Keratinocyte (primary cell): ENCODE results near the gene PTPN2. TPM values are rescaled to one million over a fixed set of nuclear protein-coding genes. Genes with fewer than 3 reads are reported as not detected.
"Not testable (repeated sequence)": the region's sequence is repeated elsewhere in the genome, so short reads cannot be mapped to it uniquely, and the experiment has no call there.

ENCODE experiments used
- DNase-seq: peaks from one replicate; pipeline ENCODE4 v3.0.0-alpha.2; 2011; ENCODE audit warnings: low read depth, missing footprints, low spot score
- FAIRE-seq: peaks from 2 replicates; lab custom pipeline; 2011; peaks lifted over from hg19 to GRCh38; lab: Jason Lieb, UNC
- H2AFZ ChIP-seq: 2 replicates; pipeline ENCODE4 v1.6.0; 2012; ENCODE audit warnings: low read length, control low read depth, inconsistent platforms; ENCODE audit not compliant: control insufficient read depth
- H3K27ac ChIP-seq: 2 replicates; pipeline ENCODE4 v1.5.1; 2011; ENCODE audit warnings: low read length; ENCODE audit not compliant: control insufficient read depth, insufficient read depth
- H3K27me3 ChIP-seq: 3 replicates; pipeline ENCODE4 v1.6.0; 2011; ENCODE audit warnings: low read length; ENCODE audit not compliant: control insufficient read depth, insufficient read depth; ENCODE audit errors: extremely low read depth
- H3K36me3 ChIP-seq, 2 experiments: 2 replicates in 1 of 2; 3 replicates in 1 of 2; pipeline ENCODE4 v1.5.1; 2011; ENCODE audit warnings: low read length in 2 of 2, mild to moderate bottlenecking in 1 of 2; ENCODE audit not compliant: control insufficient read depth in 2 of 2, insufficient read depth in 2 of 2; ENCODE audit errors: extremely low read depth in 1 of 2
- H3K4me1 ChIP-seq: 3 replicates; pipeline ENCODE4 v1.5.1; 2011; ENCODE audit warnings: low read length; ENCODE audit not compliant: control insufficient read depth, insufficient read depth; ENCODE audit errors: extremely low read depth
- H3K4me2 ChIP-seq: 3 replicates; pipeline ENCODE4 v1.6.0; 2011; ENCODE audit warnings: low read depth, low read length; ENCODE audit not compliant: control insufficient read depth, insufficient read depth; ENCODE audit errors: extremely low read depth
- H3K4me3 ChIP-seq, 3 experiments: fragments of 200-600 bp in 1 of 3; sonication (generic) in 1 of 3; 2 replicates in 2 of 3; 3 replicates in 1 of 3; pipeline ENCODE4 v1.5.1; 2011 to 2016; ENCODE audit warnings: low read length in 3 of 3, mild to moderate bottlenecking in 3 of 3, control low read depth in 2 of 3, inconsistent platforms in 1 of 3, low read depth in 1 of 3, mixed read lengths in 1 of 3, mixed run types in 1 of 3, moderate library complexity in 1 of 3; ENCODE audit not compliant: control insufficient read depth in 2 of 3, insufficient read depth in 2 of 3; ENCODE audit errors: extremely low read depth in 1 of 3
- H3K79me2 ChIP-seq: 2 replicates; pipeline ENCODE4 v1.6.0; 2012; ENCODE audit warnings: low read length; ENCODE audit not compliant: control insufficient read depth, insufficient read depth
- H3K9ac ChIP-seq: 3 replicates; pipeline ENCODE4 v1.6.0; 2011; ENCODE audit warnings: low read length; ENCODE audit not compliant: control insufficient read depth, insufficient read depth; ENCODE audit errors: extremely low read depth
- H3K9me1 ChIP-seq: 3 replicates; pipeline ENCODE4 v1.6.0; 2011; ENCODE audit warnings: low read length; ENCODE audit not compliant: control insufficient read depth, insufficient read depth; ENCODE audit errors: extremely low read depth
- H3K9me3 ChIP-seq: 2 replicates; pipeline ENCODE4 v1.5.1; 2012; ENCODE audit warnings: low read depth, low read length; ENCODE audit not compliant: control insufficient read depth
- H4K20me1 ChIP-seq: 3 replicates; pipeline ENCODE4 v1.6.0; 2011; ENCODE audit warnings: low read length; ENCODE audit not compliant: control insufficient read depth, insufficient read depth; ENCODE audit errors: extremely low read depth
- CTCF ChIP-seq, 3 experiments: IDR thresholded peaks in 1 of 3; conservative IDR thresholded peaks in 1 of 3; optimal IDR thresholded peaks in 1 of 3; 2 replicates in 2 of 3; 3 replicates in 1 of 3; pipeline versions ENCODE3 to v1.5.1; 2011; ENCODE audit warnings: low read length in 3 of 3, mild to moderate bottlenecking in 3 of 3, moderate library complexity in 2 of 3, control low read depth in 1 of 3, inconsistent platforms in 1 of 3; ENCODE audit not compliant: insufficient read depth in 2 of 3; ENCODE audit errors: extremely low read depth in 1 of 3
- EZH2 ChIP-seq: IDR thresholded peaks from one replicate; pipeline ENCODE4 v1.6.1; 2012; ENCODE audit warnings: inconsistent platforms, mild to moderate bottlenecking, low read length, moderate library complexity
- dilution Hi-C: fragments of 300-500 bp; cut with MboI; formaldehyde crosslinking; loops from one replicate; pipeline ENCODE4 v1.7.0; 2020; ENCODE audit warnings: low sequenced_read_pairs; ENCODE audit not compliant: extremely low pct_ligation_motif_present
- polyA plus RNA-seq, 5 experiments: library from polyadenylated mRNA; depleted of rRNA in 3 of 5; stranded (reverse) in 3 of 5; stranded (forward) in 1 of 5; unstranded in 1 of 5; fragments of >200 nt; gene quantifications; 1 replicate in 1 of 5; 2 replicates in 3 of 5; 3 replicates in 1 of 5; pipeline versions ENCODE4 v1.2.1 to v1.2.3, GENCODE V29; 2011 to 2012; ENCODE audit warnings: missing spikeins in 2 of 5, low read depth in 1 of 5, low replicate concordance in 1 of 5

Gene PTPN2
- polyA plus RNA-seq, 1 donor (not counting 4 experiments of a cell fraction or from before 2014, with no cell fraction given), result 39.9 TPM

GRCh38 chr18:12766986-12767433 lies 117.0 kb downstream of the PTPN2 start:
- dilution Hi-C loops, result no loop called here
- Histone ChIP-seq H3K4me1 (no peaks in the 10 kb centered on the region), H3K9ac (no peak overlapping the region), H3K9me1 (no peaks in the 10 kb centered on the region), H3K79me2 (no peaks in the 10 kb centered on the region), H3K27ac (no peak overlapping the region), H3K9me3 (no peaks in the 10 kb centered on the region), H4K20me1 (no peaks in the 10 kb centered on the region), H2AFZ (no peak overlapping the region), H3K4me3 (no peak overlapping the region), H3K36me3 (no peaks in the 10 kb centered on the region), H3K27me3 (no peaks in the 10 kb centered on the region), H3K4me2 (no peak overlapping the region)
- DNase-seq, result no peak
- no peak for FAIRE-seq
- no peak for TF ChIP-seq EZH2

GRCh38 chr18:12765586-12765985 lies 118.5 kb downstream of the PTPN2 start:
- Histone ChIP-seq H3K4me1 (no peaks in the 10 kb centered on the region), H3K9ac (no peak overlapping the region), H3K4me3 (no peak overlapping the region), H3K36me3 (no peaks in the 10 kb centered on the region), H3K27ac (no peak overlapping the region), H3K27me3 (no peaks in the 10 kb centered on the region), H3K9me3 (no peaks in the 10 kb centered on the region), H3K79me2 (no peaks in the 10 kb centered on the region), H3K9me1 (no peaks in the 10 kb centered on the region), H4K20me1 (no peaks in the 10 kb centered on the region), H3K4me2 (no peak overlapping the region), H2AFZ (no peak overlapping the region)
- dilution Hi-C loops, result no loop called here
- DNase-seq (no peak), FAIRE-seq (no peak)
- TF ChIP-seq CTCF (optimal IDR thresholded peaks at IDR 0.05 in 1 of 3, IDR thresholded peaks at IDR 0.05 in 1 of 3, conservative IDR thresholded peaks at IDR 0.05 in 1 of 3; ENCODE audit: extremely low read depth in 1 of 3, insufficient read depth in 2 of 3, low read length in 3 of 3) (no peak), EZH2 (no peak)

GRCh38 chr18:12765126-12765525 lies 118.9 kb downstream of the PTPN2 start:
- no peaks in the 10 kb centered on the region for H3K9me1 ChIP-seq
- no peaks in the 10 kb centered on the region for H3K79me2 ChIP-seq
- H4K20me1 ChIP-seq, result no peaks in the 10 kb centered on the region
- TF ChIP-seq EZH2 (no peak), CTCF (optimal IDR thresholded peaks at IDR 0.05 in 1 of 3, IDR thresholded peaks at IDR 0.05 in 1 of 3, conservative IDR thresholded peaks at IDR 0.05 in 1 of 3; ENCODE audit: extremely low read depth in 1 of 3, insufficient read depth in 2 of 3, low read length in 3 of 3) (peak in 1 of 3 experiments; percentile 51)
- FAIRE-seq (no peak), DNase-seq (no peak)
- no peak overlapping the region for H2AFZ ChIP-seq
- no peaks in the 10 kb centered on the region for H3K27me3 ChIP-seq
- H3K4me2 ChIP-seq, result peak overlapping the region; percentile 2
- no peaks in the 10 kb centered on the region for H3K9me3 ChIP-seq
- no peaks in the 10 kb centered on the region for H3K36me3 ChIP-seq
- H3K4me3 ChIP-seq, result no peak overlapping the region
- H3K9ac ChIP-seq, result no peak overlapping the region
- dilution Hi-C loops, result no loop called here
- no peak overlapping the region for H3K27ac ChIP-seq
- no peaks in the 10 kb centered on the region for H3K4me1 ChIP-seq

GRCh38 chr18:12758566-12758965 lies 125.5 kb downstream of the PTPN2 start:
- H3K4me3 ChIP-seq, H4K20me1 ChIP-seq, H3K4me1 ChIP-seq, H3K36me3 ChIP-seq, DNase-seq, H3K9ac ChIP-seq, H3K9me1 ChIP-seq, dilution Hi-C loops, H3K9me3 ChIP-seq, H3K27me3 ChIP-seq, H3K27ac ChIP-seq, H3K4me2 ChIP-seq, H3K79me2 ChIP-seq, H2AFZ ChIP-seq, FAIRE-seq: not testable (repeated sequence)
